Parathyroid adenoma (tissue), 2 donors: ENCODE data around the gene CCL2.

Source experiments
- H2AFZ ChIP-seq: fragments of 300-600 bp; sonication (generic); one replicate; pipeline ENCODE4 v1.7.0; 2017; ENCODE audit warnings: antibody characterized with exemption, mild to moderate bottlenecking
- H3K27ac ChIP-seq: fragments of 300-600 bp; sonication (generic); one replicate; pipeline ENCODE4 v1.7.0; 2017
- H3K27me3 ChIP-seq: fragments of 300-600 bp; sonication (generic); one replicate; pipeline ENCODE4 v1.7.0; 2017; ENCODE audit warnings: low read length; ENCODE audit not compliant: control insufficient read depth, insufficient read depth
- H3K36me3 ChIP-seq: fragments of 300-600 bp; sonication (generic); one replicate; pipeline ENCODE4 v1.7.0; 2017; ENCODE audit warnings: low read length; ENCODE audit not compliant: control insufficient read depth, insufficient read depth
- H3K4me1 ChIP-seq: fragments of 300-600 bp; sonication (generic); one replicate; pipeline ENCODE4 v1.7.0; 2017; ENCODE audit warnings: control low read depth
- H3K4me2 ChIP-seq: fragments of 300-600 bp; sonication (generic); one replicate; pipeline ENCODE4 v1.7.0; 2017; ENCODE audit warnings: low read length
- H3K4me3 ChIP-seq: fragments of 300-600 bp; sonication (generic); one replicate; pipeline ENCODE4 v1.7.0; 2017; ENCODE audit warnings: low read depth, low read length
- H3K79me2 ChIP-seq: fragments of 300-600 bp; sonication (generic); one replicate; pipeline ENCODE4 v1.7.0; 2017; ENCODE audit warnings: control low read depth
- H3K9ac ChIP-seq: fragments of 300-600 bp; sonication (generic); one replicate; pipeline ENCODE4 v1.7.0; 2017; ENCODE audit warnings: mild to moderate bottlenecking
- H3K9me3 ChIP-seq: fragments of 300-600 bp; sonication (generic); one replicate; pipeline ENCODE4 v1.7.0; 2017; ENCODE audit warnings: low read length; ENCODE audit not compliant: control insufficient read depth
- TF ChIP-seq, protein P1 (sequence below): fragments of 300-600 bp; sonication (generic); IDR thresholded peaks from one replicate; pipeline ENCODE4 v1.7.0; 2017; ENCODE audit warnings: antibody characterized with exemption, mild to moderate bottlenecking
- donor health status: primary hyperparathyroidism.

Gene CCL2

DNA sequence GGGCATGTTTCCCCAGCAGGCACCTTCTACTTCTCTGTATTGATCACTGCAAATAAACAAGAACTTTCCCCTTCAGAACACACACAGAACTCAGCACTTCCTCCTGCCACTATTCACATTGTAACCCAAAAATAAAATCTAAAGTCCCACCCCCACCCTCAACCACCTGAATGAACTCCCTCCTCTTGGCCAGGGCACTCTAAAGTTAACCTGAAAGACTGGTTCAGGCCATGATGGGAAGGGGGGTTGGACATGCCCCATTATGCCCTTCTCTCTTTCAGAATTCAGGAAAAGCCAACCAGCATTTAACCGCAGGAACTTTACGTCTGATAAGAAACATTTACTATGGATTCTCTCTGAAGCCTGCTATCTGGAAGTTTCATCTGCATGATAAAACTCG is 27.4 kb upstream of the CCL2 start:
- H3K9me3 ChIP-seq, result no peaks in the 10 kb centered on the region
- no peaks in the 10 kb centered on the region for H3K27me3 ChIP-seq
- TF ChIP-seq, protein P1, sequence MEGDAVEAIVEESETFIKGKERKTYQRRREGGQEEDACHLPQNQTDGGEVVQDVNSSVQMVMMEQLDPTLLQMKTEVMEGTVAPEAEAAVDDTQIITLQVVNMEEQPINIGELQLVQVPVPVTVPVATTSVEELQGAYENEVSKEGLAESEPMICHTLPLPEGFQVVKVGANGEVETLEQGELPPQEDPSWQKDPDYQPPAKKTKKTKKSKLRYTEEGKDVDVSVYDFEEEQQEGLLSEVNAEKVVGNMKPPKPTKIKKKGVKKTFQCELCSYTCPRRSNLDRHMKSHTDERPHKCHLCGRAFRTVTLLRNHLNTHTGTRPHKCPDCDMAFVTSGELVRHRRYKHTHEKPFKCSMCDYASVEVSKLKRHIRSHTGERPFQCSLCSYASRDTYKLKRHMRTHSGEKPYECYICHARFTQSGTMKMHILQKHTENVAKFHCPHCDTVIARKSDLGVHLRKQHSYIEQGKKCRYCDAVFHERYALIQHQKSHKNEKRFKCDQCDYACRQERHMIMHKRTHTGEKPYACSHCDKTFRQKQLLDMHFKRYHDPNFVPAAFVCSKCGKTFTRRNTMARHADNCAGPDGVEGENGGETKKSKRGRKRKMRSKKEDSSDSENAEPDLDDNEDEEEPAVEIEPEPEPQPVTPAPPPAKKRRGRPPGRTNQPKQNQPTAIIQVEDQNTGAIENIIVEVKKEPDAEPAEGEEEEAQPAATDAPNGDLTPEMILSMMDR, result no peak

DNA sequence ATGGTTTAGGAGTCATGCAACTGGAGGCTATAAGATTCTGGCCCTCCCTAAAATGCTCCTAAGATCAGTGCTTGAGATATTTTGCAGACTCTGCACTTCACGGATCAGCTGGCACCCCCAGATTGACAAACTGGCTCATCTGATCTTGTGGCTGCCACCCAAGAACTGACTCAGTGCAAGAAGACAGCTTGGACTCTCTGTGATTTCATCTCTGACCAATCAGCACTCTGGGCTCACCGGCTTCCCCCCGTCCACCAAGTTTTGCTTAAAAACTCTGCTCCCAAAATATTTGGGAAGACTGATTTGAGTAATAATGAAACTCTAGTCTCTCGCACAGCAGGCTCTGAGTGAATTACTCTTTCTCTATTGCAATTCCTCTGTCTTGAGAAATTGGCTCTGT is 26.3 kb upstream of the CCL2 start:
- Histone ChIP-seq H2AFZ (no peak overlapping the region), H3K4me1 (no peaks in the 10 kb centered on the region), H3K27ac (no peak overlapping the region), H3K79me2 (no peaks in the 10 kb centered on the region), H3K4me3 (no peak overlapping the region), H3K36me3 (no peaks in the 10 kb centered on the region), H3K27me3 (no peaks in the 10 kb centered on the region), H3K9ac (no peak overlapping the region), H3K4me2 (no peak overlapping the region), H3K9me3 (no peaks in the 10 kb centered on the region)
- TF ChIP-seq, protein P1, result no peak

More for the DNA sequence above, 27.4 kb upstream of the CCL2 start:
- Histone ChIP-seq H3K79me2 (no peaks in the 10 kb centered on the region), H3K9ac (no peak overlapping the region), H3K4me3 (no peak overlapping the region), H2AFZ (no peak overlapping the region), H3K36me3 (no peaks in the 10 kb centered on the region), H3K4me2 (no peak overlapping the region), H3K4me1 (no peaks in the 10 kb centered on the region), H3K27ac (no peak overlapping the region)

DNA sequence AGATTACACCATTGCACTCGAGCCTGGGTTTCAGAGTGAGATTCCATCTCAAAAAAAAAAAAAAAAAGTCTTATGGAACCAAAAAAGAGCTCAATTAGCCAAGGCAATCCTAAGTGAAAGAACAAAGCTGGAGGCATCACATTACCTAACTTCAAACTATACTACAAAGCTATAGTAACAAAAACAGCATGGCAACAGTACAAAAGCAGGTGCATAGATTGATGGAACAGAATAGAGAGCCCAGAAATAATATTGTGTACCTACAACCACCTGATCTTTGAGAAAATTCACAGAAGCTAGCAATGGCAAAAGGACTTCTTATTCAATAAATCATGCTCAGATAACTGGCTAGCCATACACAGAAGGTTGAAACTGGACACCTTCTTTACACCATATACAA is 24.7 kb upstream of the CCL2 start:
- Histone ChIP-seq H3K9me3 (no peaks in the 10 kb centered on the region), H3K4me2 (no peak overlapping the region), H3K4me3 (no peak overlapping the region), H3K36me3 (no peaks in the 10 kb centered on the region), H3K27ac (no peak overlapping the region), H3K79me2 (no peaks in the 10 kb centered on the region), H3K9ac (no peak overlapping the region), H3K27me3 (no peaks in the 10 kb centered on the region), H2AFZ (no peak overlapping the region), H3K4me1 (no peaks in the 10 kb centered on the region)
- TF ChIP-seq, protein P1, result no peak

DNA sequence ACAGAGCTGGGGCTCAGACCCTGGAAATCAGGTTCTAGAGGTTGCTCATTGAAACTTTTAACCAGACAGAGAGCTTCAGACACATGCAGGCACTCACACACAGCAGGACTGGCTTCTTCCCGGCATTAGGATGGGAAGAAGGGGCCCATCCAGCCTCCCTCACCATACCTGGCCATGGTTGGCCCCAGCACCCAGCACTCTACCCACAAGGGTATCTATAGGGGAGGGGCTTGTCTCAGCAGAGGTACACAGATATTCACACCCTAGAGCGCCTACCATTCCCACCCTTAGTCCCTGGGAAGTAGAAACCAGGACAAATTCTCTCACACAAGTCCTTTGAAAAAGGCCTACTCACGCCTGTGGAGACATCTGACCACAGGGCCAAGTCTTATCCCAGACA is 20.5 kb upstream of the CCL2 start:
- no peaks in the 10 kb centered on the region for H3K79me2 ChIP-seq
- H3K9ac ChIP-seq, result no peak overlapping the region
- H3K27ac ChIP-seq, result peak overlapping the region; percentile 19
- no peaks in the 10 kb centered on the region for H3K9me3 ChIP-seq
- TF ChIP-seq, protein P1, result no peak
- H3K4me1 ChIP-seq, result no peaks in the 10 kb centered on the region
- no peak overlapping the region for H3K4me3 ChIP-seq
- no peak overlapping the region for H2AFZ ChIP-seq
- H3K27me3 ChIP-seq, result no peaks in the 10 kb centered on the region
- H3K4me2 ChIP-seq, result no peak overlapping the region
- no peaks in the 10 kb centered on the region for H3K36me3 ChIP-seq

DNA sequence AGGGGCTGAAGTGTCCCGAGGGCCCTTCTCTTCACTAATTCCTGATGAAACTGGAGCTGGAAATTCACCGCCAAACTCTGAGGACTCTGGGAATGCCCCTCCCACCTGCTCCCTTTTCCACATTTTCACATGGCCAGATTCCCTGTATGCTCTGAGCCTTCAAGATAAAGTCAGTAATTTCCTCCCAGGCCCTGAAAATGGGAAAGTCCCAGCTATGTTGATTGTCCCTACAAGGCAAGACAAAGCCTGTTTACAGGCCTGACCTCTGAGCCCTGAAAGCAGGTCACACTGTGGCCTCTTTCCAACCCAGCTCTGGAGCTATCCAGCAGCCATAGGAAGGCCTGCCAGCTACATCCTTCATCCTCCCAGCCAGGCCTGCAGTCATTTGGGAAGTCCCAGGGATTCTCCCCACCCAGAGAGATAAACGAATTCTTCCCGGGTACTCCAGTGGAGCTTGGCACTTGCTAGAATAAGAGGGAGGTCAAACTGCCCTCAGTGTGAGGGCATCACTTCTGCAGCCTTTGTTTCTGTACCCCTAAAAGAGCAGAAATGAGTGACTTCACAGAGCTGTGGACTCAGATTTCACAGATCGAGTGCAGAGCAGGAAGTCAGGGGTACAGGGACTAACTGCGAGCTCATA is 19.6 kb upstream of the CCL2 start:
- no peaks in the 10 kb centered on the region for H3K27me3 ChIP-seq
- no peaks in the 10 kb centered on the region for H3K9me3 ChIP-seq
- H3K36me3 ChIP-seq, result no peaks in the 10 kb centered on the region
- no peak overlapping the region for H2AFZ ChIP-seq
- H3K9ac ChIP-seq, result no peak overlapping the region
- H3K4me1 ChIP-seq, result no peaks in the 10 kb centered on the region
- H3K4me3 ChIP-seq, result no peak overlapping the region
- no peak overlapping the region for H3K4me2 ChIP-seq
- no peaks in the 10 kb centered on the region for H3K79me2 ChIP-seq
- peak overlapping the region; percentile 8 for H3K27ac ChIP-seq
- TF ChIP-seq, protein P1, result no peak
